ENCODE measurements around the gene ERGIC3. TPM values are rescaled to one million over a fixed set of nuclear protein-coding genes. Genes with fewer than 3 reads are reported as not detected.

Gene ERGIC3
- polyA plus RNA-seq (2011; rRNA removed), result 484 and 516 TPM in 2 replicates
- 285 and 328 TPM in 2 replicates for polyA minus RNA-seq (2011; rRNA and poly(A)+ RNA removed)

- CTCF ChIA-PET, result no interaction called here
- DNase-seq (ENCODE audit: low read depth, low spot score), result peak; percentile 85
- TF ChIP-seq, protein P1, sequence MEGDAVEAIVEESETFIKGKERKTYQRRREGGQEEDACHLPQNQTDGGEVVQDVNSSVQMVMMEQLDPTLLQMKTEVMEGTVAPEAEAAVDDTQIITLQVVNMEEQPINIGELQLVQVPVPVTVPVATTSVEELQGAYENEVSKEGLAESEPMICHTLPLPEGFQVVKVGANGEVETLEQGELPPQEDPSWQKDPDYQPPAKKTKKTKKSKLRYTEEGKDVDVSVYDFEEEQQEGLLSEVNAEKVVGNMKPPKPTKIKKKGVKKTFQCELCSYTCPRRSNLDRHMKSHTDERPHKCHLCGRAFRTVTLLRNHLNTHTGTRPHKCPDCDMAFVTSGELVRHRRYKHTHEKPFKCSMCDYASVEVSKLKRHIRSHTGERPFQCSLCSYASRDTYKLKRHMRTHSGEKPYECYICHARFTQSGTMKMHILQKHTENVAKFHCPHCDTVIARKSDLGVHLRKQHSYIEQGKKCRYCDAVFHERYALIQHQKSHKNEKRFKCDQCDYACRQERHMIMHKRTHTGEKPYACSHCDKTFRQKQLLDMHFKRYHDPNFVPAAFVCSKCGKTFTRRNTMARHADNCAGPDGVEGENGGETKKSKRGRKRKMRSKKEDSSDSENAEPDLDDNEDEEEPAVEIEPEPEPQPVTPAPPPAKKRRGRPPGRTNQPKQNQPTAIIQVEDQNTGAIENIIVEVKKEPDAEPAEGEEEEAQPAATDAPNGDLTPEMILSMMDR (IDR thresholded peaks at IDR 0.05; ENCODE audit: low read depth, low read length), result no peak
These were observed at the start of gene ERGIC3 for GRCh38 chr20:35541783-35542662. Gene ERGIC3 (plus strand): TSS chr20:35542078. CDS start chr20:35542098, 20 bp downstream.

GRCh38 chr20:35492352-35492751 lies 49.5 kb upstream of the ERGIC3 start:
- CTCF ChIA-PET, result no interaction called here
- no peak overlapping the region for H3K27ac ChIP-seq (ENCODE audit: low read depth, low read length)
- POLR2A ChIA-PET, result no interaction called here
- H3K27me3 ChIP-seq (ENCODE audit: control insufficient read depth, insufficient read depth, low read length), result no peaks in the 10 kb centered on the region
- no peak overlapping the region for H3K4me3 ChIP-seq (ENCODE audit: low read depth, low read length)
- no peak for DNase-seq (ENCODE audit: low read depth, low spot score)
- TF ChIP-seq, protein P1 (IDR thresholded peaks at IDR 0.05; ENCODE audit: low read depth, low read length), result no peak
- H3K9me3 ChIP-seq (ENCODE audit: control insufficient read depth, insufficient read depth, low read length), result no peaks in the 10 kb centered on the region

More at GRCh38 chr20:35541783-35542662, at the start of gene ERGIC3:
- Histone ChIP-seq H3K9me3 (ENCODE audit: control insufficient read depth, insufficient read depth, low read length) (no peaks in the 10 kb centered on the region; the same call in 1 of the 2 replicates), H3K27ac (ENCODE audit: low read depth, low read length) (peak within 1 kb of the TSS; percentile 47), H3K27me3 (ENCODE audit: control insufficient read depth, insufficient read depth, low read length) (no peaks in the 10 kb centered on the region), H3K4me3 (ENCODE audit: low read depth, low read length) (peak within 1 kb of the TSS; percentile 96)
- POLR2A ChIA-PET, result interaction anchor here (0.6 to 2.2 kb wide), 7 partner anchors 11 to 85 kb away, joined by 3 to 5 read pairs (median 3); partner anchors contain the start of gene SPAG4

DNA sequence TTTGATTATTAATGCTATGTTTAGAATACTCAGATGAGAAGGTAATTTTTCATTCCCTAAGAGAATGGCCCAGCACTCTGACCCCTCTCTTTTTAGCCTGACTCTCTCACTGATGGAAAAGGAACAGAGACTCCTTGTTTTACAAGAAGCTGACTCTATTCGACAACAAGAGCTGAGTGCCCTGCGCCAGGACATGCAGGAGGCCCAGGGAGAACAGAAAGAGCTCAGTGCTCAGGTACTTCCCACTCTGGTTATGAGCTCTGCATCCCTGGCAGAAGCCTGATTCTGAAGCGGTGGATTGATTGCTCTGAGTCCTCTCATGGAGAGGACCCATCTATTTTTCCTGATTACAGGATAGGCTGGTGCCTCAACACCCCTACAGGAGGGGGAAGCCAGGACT lies 45.4 kb upstream of the ERGIC3 start:
- CTCF ChIA-PET, result interaction anchor here (0.5 to 1.1 kb wide), 2 partner anchors 25 to 33 kb away, joined by 3 to 5 read pairs; no protein-coding TSS in a partner anchor
- POLR2A ChIA-PET, result no interaction called here
- TF ChIP-seq, protein P1 (IDR thresholded peaks at IDR 0.05; ENCODE audit: low read depth, low read length), result no peak
- no peak overlapping the region for H3K4me3 ChIP-seq (ENCODE audit: low read depth, low read length)
- no peaks in the 10 kb centered on the region for H3K9me3 ChIP-seq (ENCODE audit: control insufficient read depth, insufficient read depth, low read length)
- H3K27me3 ChIP-seq (ENCODE audit: control insufficient read depth, insufficient read depth, low read length), result no peaks in the 10 kb centered on the region
- no peak for DNase-seq (ENCODE audit: low read depth, low spot score)
- H3K27ac ChIP-seq (ENCODE audit: low read depth, low read length), result no peak overlapping the region

GRCh38 chr20:35497320-35497719 lies 44.6 kb upstream of the ERGIC3 start:
- DNase-seq (ENCODE audit: low read depth, low spot score), result no peak
- no peak overlapping the region for H3K27ac ChIP-seq (ENCODE audit: low read depth, low read length)
- H3K4me3 ChIP-seq (ENCODE audit: low read depth, low read length), result no peak overlapping the region
- H3K9me3 ChIP-seq (ENCODE audit: control insufficient read depth, insufficient read depth, low read length), result no peaks in the 10 kb centered on the region
- ChIA-PET POLR2A (no interaction called here), CTCF (no interaction called here)
- H3K27me3 ChIP-seq (ENCODE audit: control insufficient read depth, insufficient read depth, low read length), result no peaks in the 10 kb centered on the region
- TF ChIP-seq, protein P1 (IDR thresholded peaks at IDR 0.05; ENCODE audit: low read depth, low read length), result no peak

GRCh38 chr20:35497780-35498189 lies 44.1 kb upstream of the ERGIC3 start:
- no peak for DNase-seq (ENCODE audit: low read depth, low spot score)

More at GRCh38 chr20:35497780-35498189, 44.1 kb upstream of the ERGIC3 start:
- TF ChIP-seq, protein P1 (IDR thresholded peaks at IDR 0.05; ENCODE audit: low read depth, low read length), result no peak
- no peaks in the 10 kb centered on the region for H3K27me3 ChIP-seq (ENCODE audit: control insufficient read depth, insufficient read depth, low read length)
- H3K4me3 ChIP-seq (ENCODE audit: low read depth, low read length), result no peak overlapping the region
- H3K9me3 ChIP-seq (ENCODE audit: control insufficient read depth, insufficient read depth, low read length), result no peaks in the 10 kb centered on the region
- CTCF ChIA-PET, result interaction anchor here (0.9 kb wide), 1 partner anchor 15 kb away, joined by 3 read pairs; no protein-coding TSS in a partner anchor
- POLR2A ChIA-PET, result no interaction called here
- no peak overlapping the region for H3K27ac ChIP-seq (ENCODE audit: low read depth, low read length)

Measured in AG04450 (cell line).